ENCODE data around the gene SEMA4G. TPM values are rescaled to one million over a fixed set of nuclear protein-coding genes. Genes with fewer than 3 reads are reported as not detected.

Gene SEMA4G
- 1.0 TPM for total RNA-seq
- long read RNA-seq, partial matches to known transcripts: 0 of 5 reads
- long read RNA-seq, other reads (novel, unspliced or antisense): 5 of 5 reads

GRCh38 chr10:100969187-100970075, at the start of gene SEMA4G:
Gene SEMA4G (plus strand): TSS chr10:100969504. CDS start chr10:100972913, 3,409 bp downstream.
- DNase-seq (ENCODE audit: low spot score): no peak
- intact Hi-C loops (cut with DNase I): loop anchor here (2.0 kb wide), 1 partner anchor 45 kb away; no protein-coding TSS in a partner anchor

GRCh38 chr10:100923580-100923979, 45.7 kb upstream of the SEMA4G start:
- intact Hi-C loops (cut with DNase I): no loop called here
- DNase-seq (ENCODE audit: low spot score): no peak

- DNase-seq (ENCODE audit: low spot score): no peak
- intact Hi-C loops (cut with DNase I): no loop called here
Observed at GRCh38 chr10:100927266-100927665, 42.0 kb upstream of the SEMA4G start.

GRCh38 chr10:100928039-100928438, 41.3 kb upstream of the SEMA4G start:
- intact Hi-C loops (cut with DNase I): no loop called here
- DNase-seq (ENCODE audit: low spot score): no peak

- intact Hi-C loops (cut with DNase I): no loop called here
- DNase-seq (ENCODE audit: low spot score): no peak
Observed at GRCh38 chr10:100930368-100930767, 38.9 kb upstream of the SEMA4G start.

GRCh38 chr10:100934084-100934659, 35.1 kb upstream of the SEMA4G start:
- intact Hi-C loops (cut with DNase I): no loop called here
- DNase-seq (ENCODE audit: low spot score): no peak

- intact Hi-C loops (cut with DNase I): no loop called here
- no peak for DNase-seq (ENCODE audit: low spot score)
Observed at GRCh38 chr10:100939763-100940344, 29.4 kb upstream of the SEMA4G start.

GRCh38 chr10:100942229-100942628, 27.1 kb upstream of the SEMA4G start:
- intact Hi-C loops (cut with DNase I): no loop called here
- DNase-seq (ENCODE audit: low spot score): no peak

- DNase-seq (ENCODE audit: low spot score): no peak
- intact Hi-C loops (cut with DNase I): no loop called here
Observed at GRCh38 chr10:100943508-100943907, 25.8 kb upstream of the SEMA4G start.

GRCh38 chr10:100945754-100946153, 23.6 kb upstream of the SEMA4G start:
- intact Hi-C loops (cut with DNase I): no loop called here
- no peak for DNase-seq (ENCODE audit: low spot score)

GRCh38 chr10:100948916-100949315, 20.4 kb upstream of the SEMA4G start:
- DNase-seq (ENCODE audit: low spot score): no peak
- intact Hi-C loops (cut with DNase I): no loop called here

- intact Hi-C loops (cut with DNase I): no loop called here
- DNase-seq (ENCODE audit: low spot score): no peak
Observed at GRCh38 chr10:100960251-100960650, 9.1 kb upstream of the SEMA4G start.

- intact Hi-C loops (cut with DNase I): no loop called here
- DNase-seq (ENCODE audit: low spot score): no peak
Observed at GRCh38 chr10:100962351-100963080, 6.8 kb upstream of the SEMA4G start.

- intact Hi-C loops (cut with DNase I): no loop called here
Observed at GRCh38 chr10:100963826-100964225, 5.5 kb upstream of the SEMA4G start.

GRCh38 chr10:100965820-100966219, 3.5 kb upstream of the SEMA4G start:
- intact Hi-C loops (cut with DNase I): no loop called here

More at GRCh38 chr10:100963826-100964225, 5.5 kb upstream of the SEMA4G start:
- no peak for DNase-seq (ENCODE audit: low spot score)

GRCh38 chr10:100966887-100967286, 2.4 kb upstream of the SEMA4G start:
- intact Hi-C loops (cut with DNase I): no loop called here
- DNase-seq (ENCODE audit: low spot score): no peak

More at GRCh38 chr10:100965820-100966219, 3.5 kb upstream of the SEMA4G start:
- DNase-seq (ENCODE audit: low spot score): no peak

GRCh38 chr10:100967332-100967731, 2.0 kb upstream of the SEMA4G start:
- DNase-seq (ENCODE audit: low spot score): no peak
- intact Hi-C loops (cut with DNase I): no loop called here

- DNase-seq (ENCODE audit: low spot score): no peak
- intact Hi-C loops (cut with DNase I): loop anchor here (2.0 kb wide), 1 partner anchor 47 kb away; no protein-coding TSS in a partner anchor
Observed at GRCh38 chr10:100968062-100968736, 1.1 kb upstream of the SEMA4G start.

- intact Hi-C loops (cut with DNase I): loop anchor here (2.0 kb wide), 1 partner anchor 46 kb away; no protein-coding TSS in a partner anchor
- DNase-seq (ENCODE audit: low spot score): no peak
Observed at GRCh38 chr10:100968863-100969186, 479 bp upstream of the SEMA4G start.
